H1 (cell line): Measurements from ENCODE around the gene CMBL. TPM values are rescaled to one million over a fixed set of nuclear protein-coding genes. Genes with fewer than 3 reads are reported as not detected.

Experiments
- CTCF ChIA-PET: fragments of 300-600 bp; sonication (Branson Sonifier 250); formaldehyde crosslinking; loops from one replicate; lab custom pipeline; 2021; ENCODE audit not compliant: partially characterized antibody; lab: Charles Lee
- POLR2A ChIA-PET: fragments of 300-600 bp; sonication (Branson Sonifier 250); formaldehyde crosslinking; loops from one replicate; lab custom pipeline; 2021; ENCODE audit warnings: inconsistent platforms; ENCODE audit not compliant: partially characterized antibody; lab: Charles Lee
- DNase-seq, 2 experiments: peaks; one replicate each; pipeline versions ENCODE4 v3.0.0 to v3.0.0-alpha.2; 2010 to 2022; ENCODE audit warnings: low spot score in 2 of 2, low read depth in 1 of 2, mixed read lengths in 1 of 2
- FAIRE-seq: peaks from 2 replicates; lab custom pipeline; 2011; peaks lifted over from hg19 to GRCh38; lab: Jason Lieb, UNC
- H2AFZ ChIP-seq: 2 replicates; pipeline ENCODE4 v1.8.1; 2012; ENCODE audit warnings: low read length, inconsistent platforms
- H2AK5ac ChIP-seq: 2 replicates; pipeline ENCODE4 v1.6.1; 2013; ENCODE audit warnings: low read depth, low read length
- H2BK120ac ChIP-seq: replicated peaks from 2 replicates; pipeline ENCODE3; 2013; ENCODE audit warnings: low read depth, low read length, inconsistent platforms
- H2BK12ac ChIP-seq: 2 replicates; pipeline ENCODE4 v1.6.1; 2013; ENCODE audit warnings: low read depth, low read length
- H2BK15ac ChIP-seq: 2 replicates; pipeline ENCODE4 v1.6.1; 2013; ENCODE audit warnings: low read length
- H2BK20ac ChIP-seq: 2 replicates; pipeline ENCODE4 v1.6.1; 2013; ENCODE audit warnings: low read length
- H2BK5ac ChIP-seq: 2 replicates; pipeline ENCODE4 v1.6.1; 2013; ENCODE audit warnings: low read depth, low read length
- H3K14ac ChIP-seq: 2 replicates; pipeline ENCODE4 v1.6.1; 2013; ENCODE audit warnings: inconsistent platforms; ENCODE audit not compliant: insufficient read length
- H3K18ac ChIP-seq: 2 replicates; pipeline ENCODE4 v1.6.1; 2013; ENCODE audit warnings: low read length; ENCODE audit errors: extremely low read depth
- H3K23ac ChIP-seq: 2 replicates; pipeline ENCODE4 v1.6.1; 2013; ENCODE audit warnings: inconsistent platforms; ENCODE audit not compliant: insufficient read length
- H3K23me2 ChIP-seq: 2 replicates; pipeline ENCODE4 v1.6.1; 2013; ENCODE audit warnings: low read depth, low read length
- H3K27ac ChIP-seq: 2 replicates; pipeline ENCODE4 v1.6.1; 2011; ENCODE audit warnings: low read depth, low read length, inconsistent platforms
- H3K27me3 ChIP-seq, 4 experiments: replicated peaks in 1 of 4; 1 replicate in 1 of 4; 2 replicates in 3 of 4; pipeline versions ENCODE4 v1.6.1 to v1.8.1; 2011 to 2013; ENCODE audit warnings: low read length in 3 of 4, mild to moderate bottlenecking in 3 of 4, inconsistent platforms in 2 of 4, mixed read lengths in 2 of 4, moderate library complexity in 1 of 4; ENCODE audit not compliant: control insufficient read depth in 3 of 4, insufficient read depth in 3 of 4; ENCODE audit errors: extremely low read depth in 1 of 4
- H3K36me3 ChIP-seq, 4 experiments: 2 replicates each; pipeline versions ENCODE4 v1.6.1 to v1.8.1; 2011 to 2013; ENCODE audit warnings: mild to moderate bottlenecking in 4 of 4, low read length in 3 of 4, moderate library complexity in 2 of 4, control low read depth in 1 of 4, inconsistent platforms in 1 of 4; ENCODE audit not compliant: insufficient read depth in 4 of 4, control insufficient read depth in 2 of 4
- H3K4ac ChIP-seq: replicated peaks from 2 replicates; pipeline ENCODE3; 2013; ENCODE audit warnings: low read length, low read depth, mixed read lengths, inconsistent platforms; ENCODE audit not compliant: insufficient read length
- H3K4me1 ChIP-seq, 4 experiments: replicated peaks in 1 of 4; 1 replicate in 1 of 4; 2 replicates in 3 of 4; pipeline versions ENCODE4 v1.6.1 to v1.8.1; 2011 to 2013; ENCODE audit warnings: low read length in 3 of 4, inconsistent platforms in 2 of 4, mixed read lengths in 1 of 4; ENCODE audit not compliant: insufficient read depth in 4 of 4, control insufficient read depth in 3 of 4
- H3K4me2 ChIP-seq, 2 experiments: 2 replicates each; pipeline versions ENCODE4 v1.6.1 to v1.8.1; 2011 to 2013; ENCODE audit warnings: low read depth in 2 of 2, low read length in 2 of 2, control low read depth in 1 of 2, inconsistent platforms in 1 of 2, mild to moderate bottlenecking in 1 of 2; ENCODE audit not compliant: insufficient read depth in 1 of 2
- H3K4me3 ChIP-seq, 4 experiments: fragments of 200-600, 300-600 bp in 1 of 4; sonication (generic), shearing (Covaris generic), sonication (Bioruptor Twin) in 1 of 4; 2 replicates each; pipeline versions ENCODE4 v1.5.1 to v1.8.1; 2011 to 2016; ENCODE audit warnings: low read length in 4 of 4, low read depth in 3 of 4, control low read depth in 2 of 4, inconsistent platforms in 2 of 4, mild to moderate bottlenecking in 2 of 4, mixed read lengths in 1 of 4, moderate library complexity in 1 of 4; ENCODE audit not compliant: insufficient read depth in 2 of 4; ENCODE audit errors: extremely low read depth in 1 of 4
- H3K56ac ChIP-seq: replicated peaks from 2 replicates; pipeline ENCODE3; 2013; ENCODE audit warnings: low read depth, mild to moderate bottlenecking, mixed read lengths, low read length, inconsistent platforms; ENCODE audit not compliant: insufficient read length
- H3K79me1 ChIP-seq: 2 replicates; pipeline ENCODE4 v1.6.1; 2013; ENCODE audit warnings: low read depth, low read length, control low read depth
- H3K79me2 ChIP-seq, 2 experiments: 2 replicates each; pipeline versions ENCODE4 v1.6.1 to v1.8.1; 2012 to 2013; ENCODE audit warnings: low read length in 2 of 2, mild to moderate bottlenecking in 2 of 2, inconsistent platforms in 1 of 2; ENCODE audit not compliant: insufficient read depth in 2 of 2, control insufficient read depth in 1 of 2
- H3K9ac ChIP-seq, 4 experiments: replicated peaks in 1 of 4; 1 replicate in 1 of 4; 2 replicates in 3 of 4; pipeline versions ENCODE4 v1.6.1 to v1.8.1; 2011 to 2013; ENCODE audit warnings: low read depth in 3 of 4, low read length in 3 of 4, control low read depth in 2 of 4, mild to moderate bottlenecking in 2 of 4, moderate library complexity in 2 of 4, inconsistent platforms in 1 of 4; ENCODE audit errors: extremely low read depth in 1 of 4
- H3K9me3 ChIP-seq, 2 experiments: 2 replicates each; pipeline versions ENCODE4 v1.6.1 to v1.8.1; 2012 to 2013; ENCODE audit warnings: mild to moderate bottlenecking in 2 of 2, moderate library complexity in 2 of 2, control low read depth in 1 of 2, inconsistent platforms in 1 of 2, low read depth in 1 of 2, low read length in 1 of 2, mixed read lengths in 1 of 2; ENCODE audit not compliant: insufficient read depth in 2 of 2
- H4K20me1 ChIP-seq, 2 experiments: replicated peaks in 1 of 2; 2 replicates each; pipeline versions ENCODE3 to v1.8.1; 2011 to 2013; ENCODE audit warnings: inconsistent platforms in 2 of 2, low read length in 2 of 2, mild to moderate bottlenecking in 1 of 2; ENCODE audit not compliant: insufficient read depth in 2 of 2, control insufficient read depth in 1 of 2
- H4K5ac ChIP-seq: 2 replicates; pipeline ENCODE4 v1.6.1; 2013; ENCODE audit warnings: low read length, low read depth, mixed read lengths, inconsistent platforms; ENCODE audit not compliant: insufficient read length
- H4K8ac ChIP-seq: 2 replicates; pipeline ENCODE4 v1.8.0; 2013; ENCODE audit warnings: mild to moderate bottlenecking, moderate library complexity, low read length, inconsistent platforms; ENCODE audit not compliant: insufficient read depth; ENCODE audit errors: extremely low read depth
- H4K91ac ChIP-seq: replicated peaks from 2 replicates; pipeline ENCODE3; 2013; ENCODE audit warnings: low read length, mixed read lengths, inconsistent platforms; ENCODE audit not compliant: insufficient read length
- ASH2L ChIP-seq: fragments of 200-600, 300-600 bp; sonication (generic); IDR thresholded peaks from one replicate; pipeline ENCODE4 v1.7.1; 2017; ENCODE audit warnings: low read length
- ATF3 ChIP-seq: IDR thresholded peaks from 2 replicates; pipeline ENCODE4 v1.6.1; 2011; ENCODE audit warnings: low read depth, mild to moderate bottlenecking, low read length; ENCODE audit not compliant: insufficient read depth
- CBX5 ChIP-seq: fragments of 300-800, 300-1000 bp; sonication (generic); IDR thresholded peaks from 2 replicates; pipeline ENCODE4 v1.7.1; 2016; ENCODE audit warnings: antibody characterized with exemption, low read length, low read depth
- EP300 ChIP-seq, 2 experiments: IDR thresholded peaks; 1 replicate in 1 of 2; 2 replicates in 1 of 2; pipeline ENCODE4 v1.6.1; 2011 to 2012; ENCODE audit warnings: low read depth in 2 of 2, low read length in 2 of 2, mild to moderate bottlenecking in 2 of 2, borderline replicate concordance in 1 of 2, inconsistent platforms in 1 of 2, moderate library complexity in 1 of 2
- GABPA ChIP-seq: IDR thresholded peaks from 2 replicates; pipeline ENCODE4 v1.6.1; 2011; ENCODE audit warnings: mild to moderate bottlenecking, low read length, moderate library complexity, borderline replicate concordance; ENCODE audit not compliant: insufficient read depth
- HDAC2 ChIP-seq, 2 experiments: fragments of 300-600 bp in 1 of 2; sonication (generic) in 1 of 2; IDR thresholded peaks; 2 replicates each; pipeline ENCODE4 v1.6.1; 2011 to 2012; ENCODE audit warnings: low read depth in 2 of 2, low read length in 2 of 2, mild to moderate bottlenecking in 2 of 2, moderate library complexity in 2 of 2, borderline replicate concordance in 1 of 2, inconsistent platforms in 1 of 2
- KDM1A ChIP-seq: fragments of 200-600, 300-600 bp; sonication (generic); IDR thresholded peaks from 2 replicates; pipeline ENCODE4 v1.7.1; 2016; ENCODE audit warnings: mild to moderate bottlenecking, low read length, borderline replicate concordance
- MAFK ChIP-seq: IDR thresholded peaks from 2 replicates; pipeline ENCODE4 v1.6.1; 2012; ENCODE audit warnings: low read depth, mild to moderate bottlenecking, improper control_type of control experiment, low read length
- POLR2AphosphoS5 ChIP-seq: IDR thresholded peaks from 2 replicates; pipeline ENCODE4 v1.6.1; 2011; ENCODE audit warnings: low read depth, low read length
- SIN3A ChIP-seq, 2 experiments: IDR thresholded peaks in 1 of 2; conservative IDR thresholded peaks in 1 of 2; 2 replicates each; pipeline ENCODE4 v1.6.1; 2011 to 2012; ENCODE audit warnings: low read length in 2 of 2, improper control_type of control experiment in 1 of 2, low read depth in 1 of 2, mild to moderate bottlenecking in 1 of 2
- SIRT6 ChIP-seq: IDR thresholded peaks from one replicate; pipeline ENCODE4 v1.7.1; 2012; ENCODE audit warnings: low read length, inconsistent platforms
- SP2 ChIP-seq: IDR thresholded peaks from 2 replicates; pipeline ENCODE4 v1.6.1; 2012; ENCODE audit warnings: mild to moderate bottlenecking, low read length, inconsistent platforms
- TAF1 ChIP-seq: IDR thresholded peaks from 2 replicates; pipeline ENCODE4 v1.6.1; 2011; ENCODE audit warnings: mild to moderate bottlenecking, low read depth, low read length
- YY1 ChIP-seq: IDR thresholded peaks from 2 replicates; pipeline ENCODE4 v1.6.1; 2011; ENCODE audit warnings: low read depth, mild to moderate bottlenecking, low read length
- WGBS, 2 experiments: shearing (Covaris generic) in 1 of 2; methylation state at CpG; one replicate each; pipeline versions ENCODE4 v1.1.6 to v1.1.7; 2013 to 2015; ENCODE audit warnings: low lambda C conversion rate in 2 of 2, mixed read lengths in 2 of 2, inconsistent platforms in 1 of 2, low coverage in 1 of 2, missing lambda C conversion rate in 1 of 2; ENCODE audit not compliant: insufficient replicate concordance in 2 of 2, insufficient coverage in 1 of 2, insufficient read length in 1 of 2; ENCODE audit errors: extremely low coverage in 1 of 2, missing lambda C conversion rate in 1 of 2; 5-methylcytosine and 5-hydroxymethylcytosine counted together
- polyA plus RNA-seq, 7 experiments: library from polyadenylated mRNA; depleted of rRNA in 3 of 7; stranded (reverse) in 5 of 7; unstranded in 2 of 7; fragments of >200 nt in 5 of 7; fragments of 200-250 nt in 2 of 7; gene quantifications; 1 replicate in 5 of 7; 2 replicates in 1 of 7; 4 replicates in 1 of 7; pipeline versions ENCODE4 v1.2.1 to v1.2.3, GENCODE V29; 2011 to 2013; ENCODE audit warnings: missing spikeins in 2 of 7, mixed read lengths in 2 of 7
- total RNA-seq: library from RNA; stranded (reverse); fragmentation: NEBNext Ultra II Directional; extraction: Animal tissue kit (Norgen Biotek cat#: 25700); gene quantifications from 2 replicates; pipeline ENCODE4 v1.2.1, GENCODE V29; 2021

The CMBL gene
- total and polyA plus RNA-seq, 2 of the 8 experiments (the other 6 are each of a cell fraction or from before 2014, with no cell fraction given), result 27.9 to 32.1 TPM

DNA sequence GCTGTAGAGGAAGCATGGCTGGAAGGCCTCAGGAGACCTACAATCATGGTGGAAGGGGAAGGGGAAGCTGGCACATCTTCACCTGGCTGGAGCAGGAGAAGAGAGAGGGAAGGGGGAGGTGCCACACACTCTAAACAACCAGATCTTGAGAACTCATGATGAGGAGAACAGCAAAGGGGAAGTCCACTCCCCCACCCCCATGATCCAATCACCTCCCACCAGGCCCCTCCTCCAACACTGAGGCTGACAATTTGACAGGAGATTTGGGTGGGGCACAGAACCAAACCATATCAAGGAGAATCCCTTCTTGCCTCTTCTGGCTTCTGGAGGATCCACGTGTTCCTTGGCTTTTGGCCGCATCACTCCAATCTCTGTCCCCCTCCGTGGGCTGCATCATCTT is 13.1 kb upstream of the CMBL start:
- Histone ChIP-seq H3K56ac (no peak overlapping the region), H4K5ac (no peak overlapping the region), H3K4ac (no peak overlapping the region), H3K27me3 (no peaks in the 10 kb centered on the region), H3K23me2 (no peaks in the 10 kb centered on the region), H3K18ac (no peak overlapping the region), H3K79me1 (no peaks in the 10 kb centered on the region), H4K91ac (no peak overlapping the region), H3K23ac (no peak overlapping the region), H3K27ac (no peak overlapping the region), H2BK5ac (no peak overlapping the region), H3K4me3 (no peak overlapping the region), H3K4me2 (no peak overlapping the region), H3K36me3 (no peaks in the 10 kb centered on the region), H2BK120ac (no peak overlapping the region), H4K8ac (no peak overlapping the region), H3K14ac (no peak overlapping the region), H2BK20ac (no peak overlapping the region), H3K9me3 (no peaks in the 10 kb centered on the region), H3K9ac (no peak overlapping the region), H2BK15ac (no peak overlapping the region), H4K20me1 (no peaks in the 10 kb centered on the region), H3K79me2 (no peaks in the 10 kb centered on the region), H2AFZ (no peak overlapping the region), H3K4me1 (no peaks in the 10 kb centered on the region; a peak in 2 of 7 replicates), H2AK5ac (no peak overlapping the region), H2BK12ac (no peak overlapping the region)
- 77% methylated on average over 3 of the region's 3 CpGs; no CpG with 5 or more reads in 1 of the 2 experiments for WGBS, 2 experiments
- FAIRE-seq (no peak), DNase-seq (no peak)
- CTCF ChIA-PET, result interaction anchor here (1.0 to 1.1 kb wide), 2 partner anchors 9 to 37 kb away, joined by 3 to 5 read pairs; no protein-coding TSS in a partner anchor
- POLR2A ChIA-PET, result interaction anchor here (0.9 kb wide), 1 partner anchor 31 kb away, joined by 3 read pairs; no protein-coding TSS in a partner anchor
- TF ChIP-seq CBX5, result no peak
- TF ChIP-seq MAFK, result no peak
- TF ChIP-seq POLR2AphosphoS5, result no peak
- TF ChIP-seq SIRT6, result no peak
- no peak for TF ChIP-seq ASH2L
- TF ChIP-seq TAF1, result no peak
- no peak for TF ChIP-seq GABPA
- TF ChIP-seq EP300 (IDR thresholded peaks at IDR 0.05; ENCODE audit: borderline replicate concordance in 1 of 2, low read depth in 2 of 2, low read length in 2 of 2), result no peak
- no peak for TF ChIP-seq KDM1A
- TF ChIP-seq HDAC2 (IDR thresholded peaks at IDR 0.05; ENCODE audit: borderline replicate concordance in 1 of 2, low read depth in 2 of 2, low read length in 2 of 2), result no peak
- no peak for TF ChIP-seq SP2
- no peak for TF ChIP-seq ATF3
- TF ChIP-seq SIN3A (conservative IDR thresholded peaks at IDR 0.05 in 1 of 2, IDR thresholded peaks at IDR 0.05 in 1 of 2; ENCODE audit: low read depth in 1 of 2, low read length in 2 of 2), result no peak
- TF ChIP-seq YY1, result no peak
